HS-27A (cell line): Measurements from ENCODE around the gene B3GNT3.

Source experiments
- DNase-seq: peaks from one replicate; pipeline ENCODE4 v3.0.0-alpha.2; 2012; ENCODE audit warnings: low read depth, missing footprints

The B3GNT3 gene

GRCh38 chr19:17794731-17795494 lies at the start of gene B3GNT3:
TSS of gene B3GNT3 (plus strand) at chr19:17795138. CDS start at chr19:17807808, 12,670 bp downstream.
- no peak for DNase-seq

DNA sequence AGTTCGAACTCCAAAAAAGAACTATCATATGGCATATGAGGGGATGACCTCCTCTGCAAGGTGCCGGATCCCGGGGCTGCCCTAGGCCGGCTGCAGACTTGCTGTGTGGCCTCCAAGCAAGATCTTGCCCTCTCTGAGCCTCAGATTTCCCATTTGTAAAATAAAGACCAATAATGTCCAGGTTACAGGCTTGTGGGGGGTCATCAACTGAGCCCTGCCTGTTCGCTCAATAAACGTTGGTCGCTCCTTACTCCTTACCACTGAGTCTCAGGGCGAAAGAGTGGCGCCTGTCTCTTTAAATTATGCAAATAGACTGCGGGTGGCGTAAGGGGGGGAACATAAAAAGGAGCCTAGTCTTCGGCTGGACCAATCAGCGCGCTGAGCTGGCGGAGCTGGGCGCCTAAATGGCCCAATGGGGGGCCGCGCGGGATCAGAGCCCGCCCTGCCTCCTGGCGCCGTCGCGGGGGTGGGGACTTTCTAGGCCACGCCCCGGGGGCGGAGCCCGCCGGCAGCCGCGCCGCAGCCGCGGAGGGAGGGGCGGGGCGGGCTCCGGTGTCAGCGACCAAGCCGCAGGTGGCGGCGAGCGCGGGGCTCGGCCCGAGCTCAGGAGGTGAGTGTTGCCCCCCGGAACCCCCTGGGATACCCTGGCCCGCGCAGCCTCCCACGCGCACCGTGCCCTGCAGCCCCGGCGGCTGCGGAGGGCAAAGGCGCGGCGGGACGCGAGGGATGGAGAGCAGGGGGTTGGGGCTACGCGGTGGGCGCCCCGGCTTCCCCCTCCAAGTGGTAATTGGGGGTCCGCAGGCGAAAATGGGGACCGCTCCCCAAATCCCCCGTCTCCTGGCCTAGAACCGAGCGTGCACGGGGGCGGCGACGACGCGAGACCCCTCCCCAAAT lies 47.5 kb upstream of the B3GNT3 start:
- DNase-seq: peak; percentile 62

GRCh38 chr19:17748884-17749638 lies 45.9 kb upstream of the B3GNT3 start:
- no peak for DNase-seq

DNA sequence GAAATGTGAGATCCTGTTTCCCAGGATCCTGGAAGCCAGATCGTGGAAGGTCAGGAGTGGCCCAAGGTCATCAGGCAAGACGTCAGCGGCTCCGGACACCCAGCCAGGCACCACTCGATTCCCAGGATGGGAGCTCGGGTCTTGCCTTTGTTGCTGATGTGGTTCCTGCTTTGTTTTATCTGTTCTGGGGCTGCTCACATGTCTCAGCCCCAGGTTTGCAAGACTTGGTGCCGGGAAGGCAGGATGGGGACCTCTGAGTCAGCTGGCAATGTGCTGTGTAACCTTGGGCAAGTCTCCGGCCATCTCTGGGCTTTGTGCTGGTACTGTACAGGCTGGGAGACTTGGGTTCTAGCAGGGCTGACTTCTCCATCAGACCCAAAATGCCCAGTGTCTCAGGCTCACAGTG lies 45.0 kb upstream of the B3GNT3 start:
- no peak for DNase-seq

- DNase-seq: no peak
These were observed 43.6 kb upstream of the B3GNT3 start, which contains the start of gene FCHO1 for GRCh38 chr19:17751103-17751911. TSS of gene FCHO1 (plus strand) at chr19:17751477. CDS start at chr19:17755165, 3,688 bp downstream.

DNA sequence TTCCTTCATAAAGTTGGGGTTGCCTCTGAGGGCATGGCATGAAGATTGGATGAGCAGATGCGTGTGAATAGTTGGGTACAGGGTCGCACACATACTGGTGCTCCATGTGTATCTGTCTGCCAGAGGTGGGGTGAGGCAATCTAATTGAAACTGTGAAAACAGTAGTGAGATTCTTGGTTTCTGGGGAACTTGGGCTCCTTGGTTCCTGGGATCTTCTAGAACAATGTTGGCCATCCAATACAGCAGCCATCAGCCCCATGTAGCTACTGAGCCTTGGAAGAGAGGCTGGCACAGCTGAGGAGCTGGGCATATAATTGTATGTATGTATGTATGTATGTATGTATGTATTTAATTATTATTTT lies 43.0 kb upstream of the B3GNT3 start:
- no peak for DNase-seq

DNA sequence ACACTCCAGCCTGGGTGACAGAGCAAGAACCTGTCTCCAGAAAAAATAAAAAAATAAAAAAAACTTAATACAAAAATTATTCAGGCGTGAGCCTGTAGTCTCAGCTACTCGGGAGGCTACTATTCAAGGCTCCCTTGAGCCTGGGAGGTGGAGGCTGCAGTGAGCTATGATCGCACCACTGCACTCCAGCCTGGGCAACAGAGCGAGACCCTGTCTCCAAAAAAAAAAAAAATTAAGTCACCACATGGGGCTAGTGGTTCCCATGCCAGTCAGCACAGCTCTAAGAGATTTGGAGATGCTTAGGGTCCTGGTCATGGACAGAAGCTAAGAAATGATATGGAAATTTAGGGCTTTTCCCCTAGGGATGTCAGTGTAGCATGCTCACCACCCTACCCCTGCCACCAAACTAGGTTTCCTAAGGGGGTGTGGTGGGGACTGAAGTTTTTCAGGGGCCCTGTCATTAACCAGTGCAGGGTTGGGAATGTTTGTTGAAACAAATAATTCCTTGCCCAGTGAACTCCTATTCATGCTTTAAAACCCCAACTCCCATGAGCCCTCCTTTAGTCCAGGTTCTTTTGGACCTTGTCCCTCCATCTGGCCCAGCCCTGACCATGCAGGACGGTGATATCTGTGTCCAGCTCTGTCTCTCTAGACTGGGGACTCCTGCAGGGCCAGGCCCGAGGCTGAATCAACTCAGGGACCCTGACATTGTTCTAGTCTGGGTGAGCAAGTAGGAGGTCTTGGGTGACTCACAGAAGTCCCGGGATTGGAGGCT lies 41.9 kb upstream of the B3GNT3 start:
- DNase-seq: no peak

DNA sequence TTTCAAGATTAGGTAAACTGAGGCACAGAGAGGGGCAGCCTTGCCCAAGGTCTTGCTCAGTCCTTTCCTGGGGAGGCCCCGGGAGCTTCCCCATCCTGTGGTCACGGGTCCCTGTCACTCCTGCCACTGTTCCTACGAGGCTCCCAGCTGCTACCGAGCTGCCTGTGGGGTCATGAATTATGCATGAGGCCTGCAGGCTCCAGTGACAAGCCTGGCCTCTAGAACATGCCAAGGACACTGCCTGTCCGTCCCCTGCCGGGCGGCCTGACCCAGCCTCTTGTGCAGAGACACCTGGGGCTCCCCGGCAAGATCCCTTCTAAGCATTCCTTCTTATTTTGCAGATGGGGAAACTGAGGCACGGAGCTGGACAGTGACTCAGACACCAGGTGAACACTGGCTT lies 41.0 kb upstream of the B3GNT3 start:
- DNase-seq: no peak

DNA sequence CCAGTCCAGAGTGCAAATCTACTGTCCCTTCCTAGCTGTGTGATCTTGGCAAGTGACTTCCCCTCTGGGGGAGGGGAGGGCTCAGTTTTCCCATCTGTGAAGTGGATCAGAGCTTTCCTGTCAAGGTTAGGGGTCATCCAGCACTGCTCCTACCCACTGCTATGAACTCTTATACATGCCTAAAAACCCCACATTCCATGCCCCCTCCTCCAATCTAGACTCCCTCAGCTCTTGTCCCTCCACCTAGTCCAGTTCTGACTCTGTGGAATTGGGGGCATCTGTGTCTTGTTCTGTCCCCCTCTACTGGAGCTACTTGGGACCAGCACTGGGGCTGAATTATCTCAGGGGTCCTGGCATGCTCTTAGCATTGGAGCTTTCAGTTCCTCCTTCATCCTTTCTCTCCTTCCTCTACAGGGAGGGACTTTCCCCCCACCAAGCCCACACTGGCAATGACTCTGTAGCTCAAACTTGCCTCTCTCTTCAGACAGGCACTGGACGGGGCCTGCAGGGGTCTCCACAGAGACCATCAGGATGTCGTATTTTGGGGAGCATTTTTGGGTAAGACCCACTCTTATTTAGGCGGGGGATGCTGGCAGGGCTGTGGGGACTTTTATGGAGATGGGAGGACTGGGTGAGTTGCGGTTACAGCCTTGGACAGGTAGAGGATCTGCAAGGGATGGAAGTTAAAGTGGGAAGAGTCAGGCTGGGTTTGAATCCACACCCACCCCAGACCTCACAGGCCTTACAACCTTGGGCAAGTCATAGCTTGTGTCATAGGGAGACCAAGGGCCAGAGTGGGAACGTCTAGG lies 40.1 kb upstream of the B3GNT3 start:
- DNase-seq: no peak

DNA sequence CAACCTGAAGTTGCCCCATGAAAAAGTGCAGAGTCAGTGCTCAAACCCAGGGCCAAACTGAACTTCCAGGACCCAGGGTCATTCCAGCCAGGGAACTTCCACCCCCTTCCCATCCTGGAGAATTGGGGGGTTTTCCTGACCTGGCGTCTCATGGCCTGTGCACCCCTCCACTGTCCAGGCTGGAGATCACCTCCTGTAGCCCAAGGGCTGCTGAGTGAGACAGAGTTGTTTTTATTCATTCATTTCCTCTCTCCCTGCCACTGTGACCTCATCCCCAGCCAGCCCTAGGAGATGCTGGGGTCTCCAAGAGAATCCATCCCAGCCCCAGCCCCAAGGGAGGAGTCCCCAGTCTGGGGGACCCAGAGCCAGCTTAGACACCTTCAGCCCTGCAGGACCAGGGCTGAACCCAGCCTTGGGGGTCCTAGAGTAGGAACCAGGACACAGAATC lies 39.5 kb upstream of the B3GNT3 start:
- DNase-seq: no peak

- DNase-seq: no peak
These were observed 38.8 kb upstream of the B3GNT3 start for GRCh38 chr19:17755977-17756670.

DNA sequence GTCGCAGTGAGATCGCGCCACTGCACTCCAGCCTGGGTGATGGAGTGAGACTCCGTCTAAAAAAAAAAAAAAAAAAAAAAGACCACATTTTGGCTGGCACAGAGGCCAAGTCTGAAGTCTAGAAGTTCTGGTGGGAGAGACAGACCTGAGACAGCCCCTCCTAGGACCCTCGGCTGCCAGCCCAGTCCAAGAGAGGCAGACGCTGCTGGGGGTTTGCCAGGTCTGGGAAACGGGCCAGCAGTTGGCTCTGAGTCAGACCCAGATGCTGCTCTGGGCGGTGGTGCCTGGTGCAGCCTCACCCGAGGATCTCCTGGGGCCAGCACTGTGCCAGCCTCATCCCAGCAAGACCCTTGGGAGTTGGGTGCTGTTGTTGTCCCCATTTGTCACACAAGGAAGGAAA lies 37.8 kb upstream of the B3GNT3 start:
- DNase-seq: no peak

DNA sequence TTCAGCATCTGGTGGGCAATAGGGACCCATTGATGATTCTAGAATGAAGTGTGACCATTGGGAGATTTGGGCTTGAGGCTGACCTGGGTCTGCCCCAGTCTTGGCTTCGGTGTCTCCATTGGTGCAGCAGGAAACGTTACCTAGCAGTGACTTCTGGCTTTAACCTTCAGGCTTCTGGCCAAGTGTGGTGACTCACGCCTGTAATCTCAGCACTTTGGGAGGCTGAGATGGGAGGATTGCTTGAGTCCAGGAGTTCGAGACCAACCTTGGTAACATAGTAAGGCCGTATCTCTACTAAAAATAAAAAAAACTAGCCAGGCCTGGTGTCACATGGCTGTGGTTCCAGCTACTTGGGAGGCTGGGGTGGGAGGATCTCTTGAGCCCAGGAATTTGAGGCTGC lies 36.4 kb upstream of the B3GNT3 start:
- DNase-seq: no peak

GRCh38 chr19:17761148-17761547 lies 33.8 kb upstream of the B3GNT3 start:
- no peak for DNase-seq

GRCh38 chr19:17762505-17763229 lies 32.3 kb upstream of the B3GNT3 start:
- DNase-seq: no peak

- no peak for DNase-seq
These were observed 30.6 kb upstream of the B3GNT3 start for GRCh38 chr19:17764348-17764747.

GRCh38 chr19:17765069-17765618 lies 29.8 kb upstream of the B3GNT3 start:
- DNase-seq: no peak

DNA sequence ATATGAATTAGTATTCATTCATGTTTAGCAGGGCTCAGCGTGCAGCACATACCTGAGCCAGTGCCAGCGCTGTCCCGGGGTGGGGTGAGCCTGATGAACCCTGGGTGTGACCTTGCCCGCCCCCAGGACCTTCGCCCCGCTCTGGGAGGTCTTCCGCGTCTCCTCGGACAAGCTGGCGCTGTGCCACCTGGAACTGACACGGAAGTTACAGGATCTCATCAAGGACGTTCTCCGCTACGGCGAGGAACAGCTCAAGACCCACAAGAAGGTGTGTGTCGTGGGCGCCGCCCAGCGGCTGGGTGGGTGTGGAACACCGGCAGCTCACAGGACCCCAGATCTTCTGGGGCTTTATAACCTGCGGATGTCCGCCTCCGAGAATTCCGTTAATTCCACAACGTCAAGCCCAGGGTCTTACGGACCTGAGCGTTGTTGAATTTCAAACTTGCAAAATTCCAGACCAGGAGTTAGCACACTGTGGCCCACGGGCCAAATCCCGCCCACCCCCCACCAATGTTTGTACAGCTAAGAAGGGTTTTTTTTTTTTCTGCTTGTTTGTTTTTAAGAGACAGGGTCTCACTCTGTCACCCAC lies 28.3 kb upstream of the B3GNT3 start:
- peak; percentile 55 for DNase-seq
